Astrocyte of the cerebellum (primary cell): Measurements from ENCODE around the gene DLG2.

Experiments
- DNase-seq: peaks from one replicate; pipeline ENCODE4 v3.0.0-alpha.2; 2011; ENCODE audit warnings: low read depth
- H3K4me3 ChIP-seq: 2 replicates; pipeline ENCODE4 v1.5.1; 2011; ENCODE audit warnings: mild to moderate bottlenecking, low read depth, low read length, moderate library complexity
- in situ Hi-C: cut with HindIII; loops from 2 replicates; pipeline ENCODE4 v1.10.0; 2017; ENCODE audit warnings: low sequenced_read_pairs
- TF ChIP-seq, protein P1 (sequence below): IDR thresholded peaks from 2 replicates; pipeline ENCODE4 v1.5.1; 2012; ENCODE audit warnings: low read length, low read depth, moderate library complexity, mild to moderate bottlenecking; ENCODE audit errors: missing control alignments

Gene DLG2

DNA sequence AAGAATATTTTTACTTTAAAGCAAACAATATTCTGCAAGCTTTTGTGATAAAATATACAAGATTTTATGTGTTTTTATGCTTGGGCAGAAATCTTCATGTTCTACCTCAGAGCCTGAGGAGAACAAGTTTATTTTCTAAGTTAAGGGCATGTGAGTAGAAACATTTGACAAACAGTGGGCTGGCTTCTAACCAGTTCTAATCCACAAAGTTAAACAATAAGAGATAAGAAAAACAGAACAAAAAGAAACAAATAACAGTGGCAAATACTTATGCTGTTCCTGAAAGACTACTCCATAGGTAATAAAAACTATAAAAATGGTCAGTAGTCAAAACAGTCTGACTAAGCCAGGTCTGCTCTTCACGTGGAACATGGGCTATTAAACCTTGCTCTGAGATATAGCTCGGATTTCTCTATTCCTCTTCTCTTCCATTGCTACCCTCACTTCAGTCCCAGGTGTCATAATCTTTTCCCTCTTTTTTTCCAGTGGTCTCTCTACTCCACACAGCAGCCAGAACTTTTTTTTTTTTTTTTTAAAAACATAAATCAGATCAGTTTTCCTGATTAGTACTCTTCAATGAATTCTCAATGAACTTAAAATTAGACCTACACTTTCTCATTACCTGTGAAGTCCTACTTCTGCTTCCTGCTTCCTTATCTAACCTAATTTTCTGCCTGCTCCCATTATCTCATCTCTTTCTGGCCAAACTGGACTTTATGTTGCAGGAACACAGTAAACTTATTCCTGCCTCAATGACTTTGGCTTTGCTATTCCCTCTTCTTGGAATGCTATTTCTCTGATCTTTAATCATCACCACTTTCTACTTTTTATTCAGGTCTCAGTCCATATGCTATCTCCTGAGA is 1669.9 kb downstream of the DLG2 start:
- in situ Hi-C loops: no loop called here
- DNase-seq: peak; percentile 1
- TF ChIP-seq, protein P1, sequence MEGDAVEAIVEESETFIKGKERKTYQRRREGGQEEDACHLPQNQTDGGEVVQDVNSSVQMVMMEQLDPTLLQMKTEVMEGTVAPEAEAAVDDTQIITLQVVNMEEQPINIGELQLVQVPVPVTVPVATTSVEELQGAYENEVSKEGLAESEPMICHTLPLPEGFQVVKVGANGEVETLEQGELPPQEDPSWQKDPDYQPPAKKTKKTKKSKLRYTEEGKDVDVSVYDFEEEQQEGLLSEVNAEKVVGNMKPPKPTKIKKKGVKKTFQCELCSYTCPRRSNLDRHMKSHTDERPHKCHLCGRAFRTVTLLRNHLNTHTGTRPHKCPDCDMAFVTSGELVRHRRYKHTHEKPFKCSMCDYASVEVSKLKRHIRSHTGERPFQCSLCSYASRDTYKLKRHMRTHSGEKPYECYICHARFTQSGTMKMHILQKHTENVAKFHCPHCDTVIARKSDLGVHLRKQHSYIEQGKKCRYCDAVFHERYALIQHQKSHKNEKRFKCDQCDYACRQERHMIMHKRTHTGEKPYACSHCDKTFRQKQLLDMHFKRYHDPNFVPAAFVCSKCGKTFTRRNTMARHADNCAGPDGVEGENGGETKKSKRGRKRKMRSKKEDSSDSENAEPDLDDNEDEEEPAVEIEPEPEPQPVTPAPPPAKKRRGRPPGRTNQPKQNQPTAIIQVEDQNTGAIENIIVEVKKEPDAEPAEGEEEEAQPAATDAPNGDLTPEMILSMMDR: no peak
- H3K4me3 ChIP-seq: no peak overlapping the region

GRCh38 chr11:83956119-83956697 is 1670.9 kb downstream of the DLG2 start:
- no peak overlapping the region for H3K4me3 ChIP-seq
- in situ Hi-C loops: no loop called here
- TF ChIP-seq, protein P1: no peak
- no peak for DNase-seq

- DNase-seq: no peak
- TF ChIP-seq, protein P1: no peak
- in situ Hi-C loops: no loop called here
- no peak overlapping the region for H3K4me3 ChIP-seq
Observed at GRCh38 chr11:83954780-83955179, 1672.4 kb downstream of the DLG2 start.

GRCh38 chr11:83951521-83951920 is 1675.6 kb downstream of the DLG2 start:
- DNase-seq: no peak
- no peak overlapping the region for H3K4me3 ChIP-seq
- TF ChIP-seq, protein P1: no peak
- in situ Hi-C loops: no loop called here

DNA sequence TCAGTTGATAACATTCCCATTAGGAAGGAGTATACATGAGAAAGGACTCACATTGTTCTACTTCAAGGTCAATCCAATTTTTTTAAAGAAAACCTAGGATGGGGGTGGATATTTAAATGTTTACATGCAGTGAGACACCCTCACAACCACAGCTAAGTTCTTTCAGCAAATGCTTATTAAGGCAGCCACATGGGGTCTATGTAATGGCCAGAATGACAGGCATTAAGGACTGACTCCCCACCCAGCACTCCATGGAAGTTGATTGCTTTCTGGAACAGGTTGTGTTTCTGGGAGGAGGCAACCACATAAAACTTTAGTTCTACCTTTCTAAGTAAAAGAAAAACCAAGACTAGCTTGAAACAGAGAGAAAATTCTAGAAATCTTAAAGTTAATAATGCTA is 1678.9 kb downstream of the DLG2 start:
- in situ Hi-C loops: no loop called here
- DNase-seq: no peak

DNA sequence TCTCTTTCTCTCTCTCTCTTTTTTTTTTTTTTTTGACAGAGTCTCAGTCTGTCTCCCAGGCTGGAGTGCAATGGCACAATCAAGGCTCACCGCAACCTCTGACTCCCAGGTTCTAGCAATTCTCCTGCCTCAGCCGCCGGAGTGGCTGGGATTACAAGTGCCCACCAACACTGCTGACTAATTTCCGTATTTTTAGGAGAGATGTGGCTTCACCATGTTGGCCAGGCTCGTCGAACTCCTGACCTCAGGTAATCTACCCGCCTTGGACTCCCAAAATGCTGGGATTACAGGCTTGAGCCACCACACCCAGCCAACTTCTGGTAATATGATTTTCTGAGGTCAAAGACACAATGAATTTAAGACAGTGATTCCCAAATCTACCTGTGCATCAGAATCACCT is 1681.2 kb downstream of the DLG2 start:
- in situ Hi-C loops: no loop called here
- TF ChIP-seq, protein P1: no peak

More for the DNA sequence above, 1678.9 kb downstream of the DLG2 start:
- TF ChIP-seq, protein P1: no peak
- H3K4me3 ChIP-seq: no peak overlapping the region

More for the DNA sequence above, 1681.2 kb downstream of the DLG2 start:
- no peak for DNase-seq
- H3K4me3 ChIP-seq: no peak overlapping the region
